ENCODE results near the gene ABCC6.
"Not testable (repeated sequence)": the region's sequence is repeated elsewhere in the genome, so short reads cannot be mapped to it uniquely, and the experiment has no call there.

Gene ABCC6

DNA sequence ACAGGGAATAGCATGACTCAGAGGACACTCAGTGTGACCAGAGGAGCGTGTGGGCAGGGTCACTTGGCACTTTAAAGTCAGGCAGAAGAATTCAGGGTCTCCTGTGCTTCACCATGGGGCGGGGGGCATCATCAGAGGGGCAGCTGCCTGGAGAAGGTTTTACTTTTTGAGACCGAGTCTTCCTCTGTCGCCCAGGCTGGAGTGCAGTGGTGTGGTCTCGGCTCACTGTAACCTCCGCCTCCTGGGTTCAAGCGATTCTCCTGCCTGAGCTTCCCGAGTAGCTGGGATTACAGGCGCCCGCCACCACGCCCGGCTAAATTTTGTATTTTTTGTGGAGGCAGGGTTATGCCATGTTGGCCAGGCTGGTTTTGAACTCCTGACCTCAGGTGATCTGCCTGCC, 32.3 kb downstream of the ABCC6 start:
- DNase-seq (ENCODE audit: low read depth in 2 of 2, low spot score in 1 of 2) = not testable (repeated sequence)

DNA sequence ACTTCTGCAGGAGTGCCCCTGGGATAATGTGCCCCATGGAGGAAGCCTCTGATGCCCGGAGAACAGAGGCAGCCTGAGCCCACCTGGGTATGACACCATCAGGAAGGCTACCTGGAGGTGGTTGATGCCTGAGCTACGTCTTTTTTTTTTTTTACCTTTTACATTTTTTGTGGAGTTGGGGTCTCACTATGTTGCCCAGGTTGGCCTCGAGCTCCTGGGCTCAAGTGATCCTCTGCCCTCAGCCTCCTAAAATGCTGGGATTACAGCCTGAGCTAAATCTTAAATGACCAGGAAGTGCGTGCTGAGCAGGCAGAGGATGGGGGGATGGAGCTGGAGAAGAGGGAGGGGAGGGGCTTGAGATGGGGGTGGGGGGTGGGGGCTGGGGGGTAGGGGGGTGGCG, 32.7 kb downstream of the ABCC6 start:
- DNase-seq (ENCODE audit: low read depth in 2 of 2, low spot score in 1 of 2) = no peak

DNA sequence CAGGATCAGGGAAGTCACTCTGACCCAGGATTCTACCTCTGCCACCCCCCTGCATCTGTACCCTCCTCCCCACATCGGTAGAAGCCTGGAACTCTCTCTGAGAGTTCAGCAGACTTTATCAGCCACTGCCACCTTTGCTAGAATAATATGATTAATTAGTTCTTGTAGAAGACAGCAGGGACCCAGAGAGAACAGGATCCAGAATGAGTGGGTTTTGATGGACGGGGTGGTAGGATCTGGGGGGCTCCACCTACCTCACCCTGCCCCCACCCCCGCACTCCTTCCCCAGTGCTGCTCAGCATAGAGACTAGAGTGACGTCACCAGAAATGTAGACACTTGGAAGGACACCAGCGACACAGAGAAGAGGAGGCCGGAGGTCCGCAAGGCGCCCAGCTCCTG, 33.5 kb downstream of the ABCC6 start:
- DNase-seq (ENCODE audit: low read depth in 2 of 2, low spot score in 1 of 2) = no peak

DNA sequence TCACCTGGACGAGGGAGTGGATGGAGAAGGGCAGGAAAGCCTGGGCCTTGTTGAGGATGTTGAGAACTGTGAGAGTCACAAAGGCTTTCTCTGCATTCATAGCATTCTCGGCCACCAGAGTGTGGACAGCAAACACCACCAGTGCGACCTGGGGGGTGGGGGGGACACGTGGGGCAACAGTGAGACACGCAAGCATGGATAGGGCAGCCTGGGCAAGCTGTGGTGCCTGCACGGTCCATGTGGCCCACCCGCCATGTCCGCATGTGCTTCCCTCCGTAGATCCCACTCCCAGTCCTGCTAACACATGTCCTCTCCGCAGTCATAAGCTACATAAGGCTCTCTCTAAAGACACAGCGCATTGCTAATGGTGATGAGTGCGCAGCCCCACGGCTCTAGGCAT, 34.5 kb downstream of the ABCC6 start:
- no peak for DNase-seq (ENCODE audit: low read depth in 2 of 2, low spot score in 1 of 2)

DNA sequence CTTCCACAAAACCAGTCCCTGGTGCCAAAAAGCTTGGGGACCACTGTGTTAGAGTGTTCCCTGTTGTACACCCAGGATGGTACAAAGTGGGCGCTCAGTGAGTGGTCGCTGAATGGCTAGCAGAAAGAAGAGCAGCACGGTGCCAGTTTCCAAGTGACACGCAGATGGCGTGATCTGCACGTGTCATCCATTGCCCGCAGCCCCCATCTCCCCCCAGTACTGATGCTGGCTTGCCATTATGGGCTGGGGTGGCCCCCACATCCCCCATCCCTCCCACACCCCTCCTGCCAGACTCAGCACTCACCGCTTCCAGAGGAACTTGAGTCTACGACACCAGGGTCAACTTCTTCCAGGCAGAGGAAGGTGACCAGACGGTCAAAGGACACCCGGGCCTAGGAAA, 36.5 kb downstream of the ABCC6 start:
- no peak for DNase-seq (ENCODE audit: low read depth in 2 of 2, low spot score in 1 of 2)

DNA sequence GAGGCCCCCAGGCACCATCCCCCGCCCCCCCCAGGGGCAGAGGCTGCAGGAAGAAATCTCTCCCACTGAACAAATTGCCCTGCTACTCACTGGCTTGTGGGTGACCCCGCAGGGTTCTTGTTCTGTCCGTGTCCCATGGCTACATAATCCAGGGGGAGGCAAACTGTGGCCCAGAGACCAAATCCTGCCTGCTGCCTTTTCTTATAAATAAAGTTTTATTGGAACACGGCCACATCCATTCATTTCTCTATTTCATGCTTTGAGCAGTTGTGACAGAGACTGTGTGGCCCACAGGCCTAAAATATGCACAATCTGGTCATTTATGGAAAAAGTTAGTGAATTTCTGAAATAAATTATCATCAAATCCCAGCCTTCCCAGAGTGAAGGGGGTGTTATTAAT, 38.2 kb downstream of the ABCC6 start:
- DNase-seq (ENCODE audit: low read depth in 2 of 2, low spot score in 1 of 2) = no peak

DNA sequence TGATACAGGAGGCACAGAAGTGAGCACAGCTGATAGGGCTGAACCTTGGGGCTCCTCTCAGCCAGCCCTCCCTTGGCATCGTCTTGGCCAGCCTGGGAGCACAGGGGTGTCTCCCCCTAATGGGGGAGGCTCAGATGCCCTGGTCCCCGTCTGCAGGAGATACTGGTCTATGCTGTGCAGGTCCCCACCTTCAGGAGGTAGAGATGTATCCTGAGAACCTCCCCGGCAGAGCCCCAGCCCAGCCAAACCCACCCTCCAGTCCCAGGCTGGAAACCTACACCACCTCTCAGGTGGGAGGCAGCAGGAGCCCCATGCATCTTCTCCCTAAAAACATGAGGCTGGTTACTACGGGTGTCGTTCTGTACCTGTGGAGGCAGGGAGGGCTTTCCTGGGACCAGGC, 38.7 kb downstream of the ABCC6 start:
- DNase-seq (ENCODE audit: low read depth in 2 of 2, low spot score in 1 of 2) = no peak

DNA sequence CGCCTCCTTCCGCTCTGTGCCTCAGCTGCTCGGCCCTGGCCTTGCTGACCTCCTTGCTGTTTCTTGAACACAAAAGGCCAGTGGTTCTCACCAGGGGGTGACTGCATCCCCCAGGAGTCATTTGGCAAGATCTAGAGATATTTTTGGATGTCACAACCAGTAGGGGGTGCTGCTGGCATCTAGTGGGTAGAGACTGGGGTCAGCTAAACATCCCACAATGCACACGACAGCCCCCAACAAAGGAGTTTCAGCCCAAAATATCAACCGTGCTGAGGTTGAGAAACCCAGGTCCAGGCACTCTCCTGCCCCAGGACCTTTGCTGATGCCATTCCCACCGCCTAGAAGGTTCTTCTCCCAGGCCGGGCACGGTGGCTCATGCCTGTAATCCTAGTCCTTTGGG, 39.7 kb downstream of the ABCC6 start:
- DNase-seq (ENCODE audit: low read depth in 2 of 2, low spot score in 1 of 2) = no peak

DNA sequence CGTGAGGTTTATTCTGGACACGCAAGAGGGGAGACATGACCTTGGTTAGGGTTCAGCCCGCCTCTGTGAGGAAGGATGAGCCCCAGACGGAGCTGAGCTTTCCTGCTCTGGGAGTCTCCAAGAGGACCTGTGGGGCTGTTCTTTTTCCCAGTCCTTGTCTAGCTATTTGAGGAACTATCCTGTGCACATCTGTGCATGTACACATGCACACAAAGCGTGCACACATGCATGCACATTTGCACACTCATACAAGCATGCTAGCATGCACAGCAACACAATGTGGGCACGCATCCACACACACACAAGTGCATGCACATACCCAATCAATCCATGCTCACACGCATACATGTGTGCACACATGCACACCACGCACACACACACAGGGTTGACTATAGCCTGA, 40.4 kb downstream of the ABCC6 start:
- no peak for DNase-seq (ENCODE audit: low read depth in 2 of 2, low spot score in 1 of 2)

DNA sequence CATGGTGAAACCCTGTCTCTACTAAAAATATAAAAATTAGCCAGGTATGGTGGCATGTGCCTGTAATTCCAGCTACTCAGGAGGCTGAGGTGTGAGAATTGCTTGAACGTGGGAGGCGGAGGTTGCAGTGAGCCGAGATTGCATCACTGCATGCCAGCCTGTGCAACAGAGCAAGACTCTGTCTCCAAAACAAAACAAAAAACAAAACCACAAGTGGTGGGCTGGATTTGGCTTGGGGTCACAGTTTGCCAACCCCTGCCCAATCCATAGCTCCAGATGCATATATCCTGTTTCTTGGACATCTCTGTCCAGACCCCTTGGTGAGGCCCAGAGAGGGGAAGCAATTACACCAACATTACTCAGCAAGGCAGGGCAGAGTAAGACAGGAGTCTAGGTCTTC, 41.5 kb downstream of the ABCC6 start:
- DNase-seq (ENCODE audit: low read depth in 2 of 2, low spot score in 1 of 2) = not testable (repeated sequence)

DNA sequence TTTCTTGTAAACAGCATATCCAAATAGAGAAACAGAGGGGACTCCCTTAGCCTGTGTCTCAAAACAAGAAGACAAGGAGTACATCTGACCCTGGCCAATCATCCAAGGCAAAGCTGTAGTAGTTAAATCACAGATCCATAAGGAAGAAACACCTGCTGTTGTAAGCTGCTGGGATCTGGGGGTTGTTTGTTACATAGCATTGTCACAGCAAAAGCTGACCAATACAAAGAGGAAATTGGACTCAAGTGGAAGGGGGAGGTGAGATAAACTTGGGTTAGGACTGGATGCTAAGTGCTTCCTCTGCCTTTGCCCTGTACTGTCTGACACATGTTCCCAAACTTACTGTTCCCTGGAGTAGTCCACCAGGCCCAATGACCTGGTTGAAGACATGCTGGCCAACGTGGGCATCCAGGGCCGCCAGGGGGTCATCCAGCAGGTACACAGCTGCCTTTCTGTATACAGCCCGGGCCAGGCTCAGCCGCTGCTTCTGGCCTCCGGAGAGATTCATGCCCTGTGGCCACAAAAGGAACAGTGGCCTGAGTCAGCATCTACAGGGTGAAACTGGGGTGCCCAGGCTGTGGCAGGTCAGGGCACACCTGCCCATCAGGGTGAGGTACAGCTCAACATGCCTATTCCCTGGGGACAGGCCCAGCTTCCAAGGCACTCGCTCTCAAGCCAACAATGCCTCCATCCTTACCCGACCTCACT, 44.7 kb downstream of the ABCC6 start:
- DNase-seq (ENCODE audit: low read depth in 2 of 2, low spot score in 1 of 2) = no peak

DNA sequence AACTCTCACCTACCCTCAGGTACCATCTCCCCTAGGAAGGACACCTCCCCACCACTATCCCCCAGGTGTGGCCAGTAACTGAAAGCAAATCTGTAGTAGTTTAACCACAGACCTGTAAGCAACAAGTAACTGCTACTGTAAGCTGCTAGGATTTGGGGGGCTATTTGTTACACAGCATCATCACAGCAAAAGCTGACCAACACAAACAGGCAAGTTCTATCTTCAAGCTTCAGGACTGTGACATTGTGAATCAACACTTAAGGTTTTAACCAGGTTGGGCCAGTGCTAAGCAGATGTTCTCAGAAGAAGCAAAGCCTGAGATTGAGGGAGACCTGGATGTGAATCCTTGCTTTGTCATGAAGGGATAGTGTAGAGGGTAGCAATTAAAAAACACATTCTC, 47.0 kb downstream of the ABCC6 start:
- no peak for DNase-seq (ENCODE audit: low read depth in 2 of 2, low spot score in 1 of 2)

DNA sequence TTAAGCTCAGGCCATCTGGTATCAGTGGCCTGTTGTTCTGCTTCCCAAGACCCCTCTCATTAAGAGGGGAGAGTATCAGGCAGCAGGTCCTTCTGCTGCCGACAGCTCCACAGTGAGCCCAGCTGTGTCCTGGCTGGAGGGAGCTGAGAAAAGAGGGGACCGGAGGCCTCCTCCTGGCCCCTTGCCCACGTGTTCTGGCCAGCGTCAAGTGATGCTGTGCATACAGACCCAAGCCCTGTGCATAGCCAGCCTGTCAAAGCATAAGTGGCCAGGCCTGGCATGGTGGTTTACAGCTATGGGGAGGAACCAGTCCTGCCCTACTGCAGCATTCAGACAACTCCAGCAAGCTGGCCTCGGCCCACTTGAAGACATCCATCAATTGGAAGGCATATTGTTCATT, 48.0 kb downstream of the ABCC6 start:
- DNase-seq (ENCODE audit: low read depth in 2 of 2, low spot score in 1 of 2) = no peak

DNA sequence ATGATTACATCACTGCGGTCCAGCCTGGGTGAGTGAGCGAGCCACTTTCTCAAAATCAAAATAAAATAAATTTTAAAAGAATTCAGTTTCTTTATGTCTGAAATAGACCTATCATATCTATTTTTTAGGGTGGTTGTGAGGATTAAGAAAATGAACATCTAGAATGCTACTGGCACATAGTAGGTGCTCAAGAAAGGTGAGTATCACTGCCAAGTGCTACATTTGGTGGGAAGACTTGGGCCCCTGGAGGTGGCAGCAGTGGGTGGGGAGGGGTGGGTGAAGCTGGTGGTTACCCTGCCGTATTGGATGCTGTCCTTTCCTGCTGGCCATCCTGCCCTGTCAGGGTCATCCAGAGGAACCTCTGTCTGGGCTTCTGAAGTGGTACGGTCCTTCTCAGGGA, 50.3 kb downstream of the ABCC6 start:
- DNase-seq (ENCODE audit: low read depth in 2 of 2, low spot score in 1 of 2) = no peak

DNA sequence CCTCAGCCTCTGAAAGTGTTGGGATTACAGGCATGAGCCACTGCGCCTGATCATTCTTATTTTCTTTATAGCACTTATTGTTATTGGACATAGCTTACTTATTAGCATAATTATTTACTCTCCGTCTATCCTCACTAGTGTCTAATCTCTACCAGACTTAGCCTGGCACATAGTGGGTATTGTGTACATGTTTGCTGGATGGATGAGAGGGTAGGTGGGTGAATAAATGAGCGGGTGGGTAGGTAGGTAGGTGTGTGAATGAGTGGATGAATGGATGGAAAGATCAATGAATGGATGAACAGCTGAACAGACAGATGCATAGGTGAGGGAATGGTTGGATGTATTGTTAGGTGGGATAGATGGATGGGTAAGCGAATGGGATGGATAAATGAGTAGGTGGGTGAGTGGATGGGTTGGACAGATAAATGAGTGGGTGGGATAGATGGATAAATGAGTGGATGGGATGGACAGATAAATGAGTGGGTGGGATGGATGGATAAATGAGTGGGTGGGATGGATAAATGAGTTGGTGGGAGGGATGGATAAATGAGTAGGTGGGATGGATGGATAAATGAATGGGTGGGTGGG, 51.9 kb downstream of the ABCC6 start:
- DNase-seq (ENCODE audit: low read depth in 2 of 2, low spot score in 1 of 2) = no peak

DNA sequence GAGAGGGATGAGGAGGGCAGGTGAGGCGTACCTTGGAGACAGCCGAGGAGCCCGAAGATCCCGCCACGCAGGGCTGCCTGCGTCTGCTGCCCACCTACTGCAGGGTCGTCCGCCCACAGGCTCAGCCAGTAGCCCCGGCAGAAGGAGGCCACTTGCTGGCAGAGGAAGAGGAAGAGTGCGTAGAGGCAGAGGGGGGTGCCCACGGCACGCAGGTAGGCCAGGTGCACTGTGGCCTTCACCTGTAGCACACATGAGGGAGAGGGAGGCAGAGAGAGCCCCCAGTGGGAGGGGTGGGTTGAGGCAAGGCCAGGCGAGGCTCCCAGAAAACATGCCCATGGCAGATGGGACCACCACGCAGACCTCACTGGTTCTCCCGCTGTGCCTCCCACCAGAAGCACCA, 53.7 kb downstream of the ABCC6 start:
- DNase-seq (ENCODE audit: low read depth in 2 of 2, low spot score in 1 of 2) = no peak

DNA sequence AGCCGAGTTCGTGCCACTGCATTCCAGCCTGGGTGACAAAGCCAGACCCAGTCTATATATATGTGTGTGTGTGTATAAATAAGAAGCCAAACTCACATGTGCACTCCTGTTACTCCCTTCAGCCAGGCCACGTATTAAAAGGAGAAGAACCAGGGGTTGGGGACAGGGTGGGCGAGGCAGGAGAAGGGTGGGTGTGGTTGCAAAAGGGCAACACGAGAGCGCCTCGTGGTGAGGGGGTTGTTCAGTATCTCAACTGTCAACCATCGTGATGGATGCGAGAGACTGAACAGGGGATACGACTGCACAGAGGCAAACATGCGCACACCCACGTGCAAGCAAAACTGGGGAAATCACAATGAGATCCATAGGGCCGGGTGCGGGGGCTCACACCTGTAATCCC, 54.9 kb downstream of the ABCC6 start:
- DNase-seq (ENCODE audit: low read depth in 2 of 2, low spot score in 1 of 2) = no peak

DNA sequence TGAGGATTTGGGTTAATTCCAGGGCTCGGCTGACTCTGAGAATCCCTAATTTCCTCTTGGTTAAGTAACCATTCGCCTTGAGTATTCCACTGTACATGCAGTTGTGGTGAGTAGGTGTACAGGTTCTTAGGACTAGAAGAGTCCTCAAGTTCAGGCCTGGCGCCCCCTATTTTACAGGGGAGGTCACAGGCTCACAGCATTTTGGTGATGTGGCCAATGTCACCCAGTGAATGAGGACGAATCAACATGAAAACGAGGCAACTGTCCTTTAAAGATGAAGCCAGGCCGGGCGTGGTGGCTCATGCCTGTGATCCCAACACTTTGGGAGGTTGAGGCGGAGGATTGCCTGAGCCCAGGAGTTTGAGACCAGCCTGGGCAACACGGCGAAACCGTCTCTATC, 55.4 kb downstream of the ABCC6 start:
- DNase-seq (ENCODE audit: low read depth in 2 of 2, low spot score in 1 of 2) = no peak

DNA sequence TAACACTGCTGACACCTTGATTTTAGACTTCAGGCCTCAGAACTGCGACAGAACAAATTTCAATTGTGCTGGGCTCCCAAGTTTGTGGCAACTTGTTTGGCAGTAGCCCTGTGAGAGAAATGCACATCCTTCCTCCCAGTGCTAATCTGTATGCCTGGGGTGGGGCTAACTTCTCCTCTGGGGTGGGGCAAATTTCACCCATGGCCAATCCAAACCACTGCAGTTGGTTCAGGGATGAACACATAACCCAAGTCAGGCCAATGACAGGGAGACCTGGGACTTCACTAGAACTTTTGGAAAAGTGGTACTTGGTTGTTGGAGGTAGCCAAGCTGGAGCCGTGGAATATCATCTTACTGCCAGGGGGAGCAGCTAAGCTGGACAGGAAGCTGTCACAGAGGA, 56.3 kb downstream of the ABCC6 start:
- no peak for DNase-seq (ENCODE audit: low read depth in 2 of 2, low spot score in 1 of 2)

DNA sequence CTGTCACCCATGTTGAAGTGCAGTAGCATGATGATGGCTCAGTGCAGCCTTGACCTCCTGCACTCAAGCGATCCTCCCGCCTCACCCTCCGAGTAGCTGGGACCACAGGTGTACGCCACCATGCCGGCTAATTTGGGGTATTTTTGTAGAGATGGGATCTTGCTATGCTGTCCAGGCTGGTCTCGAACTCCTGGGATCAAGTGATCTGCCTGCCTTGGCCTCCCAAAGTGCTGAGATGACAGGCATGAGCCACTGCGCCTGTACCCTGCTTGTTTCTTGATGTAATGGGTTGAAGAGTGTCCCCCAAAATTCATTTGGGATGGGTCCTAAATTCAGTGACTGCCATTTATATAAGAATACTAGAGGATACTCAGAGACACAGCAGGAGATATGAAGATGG, 57.2 kb downstream of the ABCC6 start:
- no peak for DNase-seq (ENCODE audit: low read depth in 2 of 2, low spot score in 1 of 2)

DNA sequence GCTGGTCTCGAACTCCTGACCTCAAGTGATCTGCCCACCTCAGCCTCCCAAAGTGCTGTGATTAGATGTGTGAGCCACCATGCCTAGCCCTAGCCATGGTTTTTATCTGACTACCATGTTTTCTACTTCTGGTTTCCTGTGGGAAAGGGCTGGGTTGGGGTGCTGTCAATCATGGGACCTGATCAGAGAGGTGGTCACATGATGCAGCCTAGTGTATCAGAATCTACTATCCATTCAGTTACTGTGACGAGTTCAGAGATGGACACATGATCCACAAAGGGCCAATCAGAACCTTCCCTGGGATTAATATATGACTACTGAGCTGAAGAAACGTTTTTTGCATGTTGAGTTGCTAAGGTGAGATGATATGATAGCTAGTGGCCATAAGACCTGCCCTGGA, 59.1 kb downstream of the ABCC6 start:
- no peak for DNase-seq (ENCODE audit: low read depth in 2 of 2, low spot score in 1 of 2)

DNA sequence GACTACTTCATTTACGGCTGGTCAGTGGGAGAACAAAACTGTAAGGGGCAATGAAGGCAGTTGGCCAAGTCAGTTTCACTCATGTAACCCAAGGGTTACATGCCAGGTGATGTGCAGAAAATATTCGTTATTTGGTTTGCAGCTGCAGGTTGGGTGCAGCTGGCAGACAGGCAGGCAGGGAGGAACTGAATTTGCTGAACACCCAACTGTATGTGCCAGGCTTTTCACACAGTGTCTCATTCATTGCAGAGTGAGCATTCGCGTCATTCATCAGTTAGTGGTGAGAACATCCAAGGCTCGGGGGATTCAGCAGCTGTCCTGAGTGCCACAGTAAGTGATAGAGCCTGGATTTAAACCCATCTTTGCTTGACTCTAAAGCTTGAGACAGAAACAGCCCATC, 59.7 kb downstream of the ABCC6 start:
- no peak for DNase-seq (ENCODE audit: low read depth in 2 of 2, low spot score in 1 of 2)

DNA sequence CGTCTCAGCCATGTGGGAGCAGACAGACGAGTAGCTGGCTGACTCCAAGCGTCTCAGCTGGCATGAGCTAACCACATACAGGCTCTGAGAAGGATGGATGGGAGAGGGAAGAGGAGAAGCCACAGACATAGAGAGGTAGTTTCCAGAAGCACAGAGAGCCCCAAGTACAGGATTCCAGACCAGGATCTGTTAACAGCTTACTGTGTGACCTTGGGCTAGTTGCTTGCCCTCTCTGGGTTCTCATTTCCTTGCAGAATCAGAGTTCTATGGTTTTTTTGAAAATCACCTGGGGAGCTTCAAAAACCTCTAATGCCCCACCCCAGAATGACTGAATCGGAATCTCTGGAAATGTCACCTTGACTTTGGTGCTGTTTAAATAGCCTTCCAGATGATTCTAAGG, 60.2 kb downstream of the ABCC6 start:
- no peak for DNase-seq (ENCODE audit: low read depth in 2 of 2, low spot score in 1 of 2)
